A673 (cell line): ENCODE results near the gene GPER1. TPM values are rescaled to one million over a fixed set of nuclear protein-coding genes. Genes with fewer than 3 reads are reported as not detected.

ENCODE experiments used
- BruUV-seq: library from RNA; stranded (reverse); fragments of 400-500 nt; replicated peaks from 2 replicates; lab custom pipeline; 2021; lab: Mats Ljungman, UMichigan
- CTCF ChIA-PET: fragments of 300-600 bp; sonication (Branson Sonifier 250); formaldehyde crosslinking; loops from one replicate; lab custom pipeline; 2022; ENCODE audit warnings: antibody characterized with exemption; lab: Charles Lee
- POLR2A ChIA-PET: fragments of 300-600 bp; sonication (Branson Sonifier 250); formaldehyde crosslinking; loops from one replicate; lab custom pipeline; 2022; ENCODE audit warnings: antibody characterized with exemption; ENCODE audit not compliant: low non-redundant PET; lab: Charles Lee
- DNase-seq: peaks from one replicate; pipeline ENCODE4 v3.0.0-alpha.2; 2015; ENCODE audit warnings: low spot score
- H3K27ac ChIP-seq: fragments of 200-600 bp; sonication (generic); 2 replicates; pipeline ENCODE4 v1.5.1; 2016; ENCODE audit warnings: mixed run types, low read depth, mild to moderate bottlenecking, mixed read lengths, antibody characterized with exemption, low read length; ENCODE audit not compliant: poor library complexity, severe bottlenecking
- H3K27me3 ChIP-seq: fragments of 200-600 bp; sonication (generic); replicated peaks from 2 replicates; pipeline ENCODE4 v1.6.1; 2017; ENCODE audit warnings: mixed run types, low read depth, mild to moderate bottlenecking, mixed read lengths, antibody characterized with exemption, low read length; ENCODE audit not compliant: insufficient read depth, poor library complexity
- H3K36me3 ChIP-seq: fragments of 200-600 bp; sonication (generic); 2 replicates; pipeline ENCODE4 v1.6.1; 2016; ENCODE audit warnings: mixed run types, mild to moderate bottlenecking, mixed read lengths, antibody characterized with exemption, low read length; ENCODE audit not compliant: insufficient read depth, poor library complexity, severe bottlenecking
- H3K4me1 ChIP-seq: fragments of 200-600 bp; sonication (generic); 2 replicates; pipeline ENCODE4 v1.6.1; 2017; ENCODE audit warnings: mixed run types, mild to moderate bottlenecking, mixed read lengths, antibody characterized with exemption, low read length; ENCODE audit not compliant: insufficient read depth, poor library complexity, severe bottlenecking
- H3K4me3 ChIP-seq: fragments of 200-600 bp; sonication (generic); 2 replicates; pipeline ENCODE4 v1.5.1; 2016; ENCODE audit warnings: low read depth, mixed run types, mild to moderate bottlenecking, mixed read lengths, low read length; ENCODE audit not compliant: poor library complexity, severe bottlenecking
- H3K9me3 ChIP-seq: fragments of 200-600 bp; sonication (generic); 2 replicates; pipeline ENCODE4 v1.6.1; 2016; ENCODE audit warnings: mixed run types, low read depth, mild to moderate bottlenecking, mixed read lengths, antibody characterized with exemption, low read length; ENCODE audit not compliant: poor library complexity, severe bottlenecking
- EZH2 ChIP-seq: fragments of 200-600 bp; sonication (generic); IDR thresholded peaks from 2 replicates; pipeline ENCODE4 v1.6.1; 2017; ENCODE audit warnings: borderline replicate concordance, low read depth, mild to moderate bottlenecking, mixed read lengths, antibody characterized with exemption, low read length; ENCODE audit not compliant: poor library complexity, severe bottlenecking
- intact Hi-C: fragments of 100-400 bp; cut with micrococcal nuclease; formaldehyde crosslinking; loops from one replicate; pipeline ENCODE4 v1.10.0; 2022; ENCODE audit not compliant: unreplicated experiment
- total RNA-seq: library from RNA; stranded (reverse); gene quantifications from 2 replicates; pipeline ENCODE4 v1.2.3, GENCODE V29; 2021
- TF ChIP-seq, protein P1 (sequence below): fragments of 300-800, 200-600 bp; sonication (generic); conservative IDR thresholded peaks from 2 replicates; pipeline ENCODE4 v1.5.1; 2017; ENCODE audit warnings: low read depth, mild to moderate bottlenecking, antibody characterized with exemption, low read length, moderate library complexity, mixed read lengths

GPER1 gene
- total RNA-seq, 1 experiment from 2014 or later: 0.37 TPM

DNA sequence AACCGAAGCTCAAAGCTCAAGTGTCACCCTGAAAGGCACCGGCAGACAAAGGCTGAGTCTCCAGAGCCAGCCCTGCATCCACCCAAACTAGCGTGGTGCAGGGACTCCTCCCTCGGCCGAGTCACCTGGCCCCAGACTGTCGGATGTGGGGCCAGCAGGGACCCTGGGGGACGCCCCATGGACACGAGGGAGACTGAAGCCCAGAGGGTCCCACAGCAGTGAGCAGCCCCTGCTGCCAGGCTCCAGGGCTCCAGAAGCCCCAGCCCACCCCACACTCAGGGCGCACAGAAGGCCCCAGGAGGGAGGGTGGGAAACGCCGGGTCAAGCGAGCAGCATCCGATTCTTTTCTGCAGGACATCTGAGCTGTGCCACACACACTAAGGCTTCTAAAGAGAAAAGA is 23.3 kb upstream of the GPER1 start:
- H3K4me1 ChIP-seq: peaks cover 19% of the 10 kb centered on the region
- TF ChIP-seq, protein P1, sequence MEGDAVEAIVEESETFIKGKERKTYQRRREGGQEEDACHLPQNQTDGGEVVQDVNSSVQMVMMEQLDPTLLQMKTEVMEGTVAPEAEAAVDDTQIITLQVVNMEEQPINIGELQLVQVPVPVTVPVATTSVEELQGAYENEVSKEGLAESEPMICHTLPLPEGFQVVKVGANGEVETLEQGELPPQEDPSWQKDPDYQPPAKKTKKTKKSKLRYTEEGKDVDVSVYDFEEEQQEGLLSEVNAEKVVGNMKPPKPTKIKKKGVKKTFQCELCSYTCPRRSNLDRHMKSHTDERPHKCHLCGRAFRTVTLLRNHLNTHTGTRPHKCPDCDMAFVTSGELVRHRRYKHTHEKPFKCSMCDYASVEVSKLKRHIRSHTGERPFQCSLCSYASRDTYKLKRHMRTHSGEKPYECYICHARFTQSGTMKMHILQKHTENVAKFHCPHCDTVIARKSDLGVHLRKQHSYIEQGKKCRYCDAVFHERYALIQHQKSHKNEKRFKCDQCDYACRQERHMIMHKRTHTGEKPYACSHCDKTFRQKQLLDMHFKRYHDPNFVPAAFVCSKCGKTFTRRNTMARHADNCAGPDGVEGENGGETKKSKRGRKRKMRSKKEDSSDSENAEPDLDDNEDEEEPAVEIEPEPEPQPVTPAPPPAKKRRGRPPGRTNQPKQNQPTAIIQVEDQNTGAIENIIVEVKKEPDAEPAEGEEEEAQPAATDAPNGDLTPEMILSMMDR: no peak
- TF ChIP-seq EZH2: no peak
- CTCF ChIA-PET: interaction anchor here (0.6 to 2.4 kb wide), 3 partner anchors 21 to 100 kb away, joined by 3 to 42 read pairs (median 3); no protein-coding TSS in a partner anchor
- intact Hi-C loops: no loop called here
- no TSS peak for BruUV-seq
- POLR2A ChIA-PET: no interaction called here
- no peak for DNase-seq
- H3K4me3 ChIP-seq: no peak overlapping the region
- no peaks in the 10 kb centered on the region for H3K36me3 ChIP-seq
- no peaks in the 10 kb centered on the region for H3K9me3 ChIP-seq
- H3K27ac ChIP-seq: no peak overlapping the region
- H3K27me3 ChIP-seq: no peaks in the 10 kb centered on the region

DNA sequence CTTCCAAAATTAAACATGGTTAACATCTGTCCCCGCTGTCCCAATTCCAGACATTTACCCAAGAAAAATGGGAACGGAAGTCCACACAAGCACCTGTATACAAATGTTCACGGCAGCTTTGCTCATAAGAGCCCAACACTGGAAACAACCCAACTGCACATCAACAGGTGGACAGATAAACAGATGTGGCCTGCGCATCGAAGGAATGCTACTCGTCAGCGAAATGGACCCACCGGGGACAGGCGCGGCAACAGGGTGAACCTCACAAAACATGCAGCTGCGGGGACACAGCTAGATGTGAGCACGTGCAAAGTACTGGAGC is 22.7 kb upstream of the GPER1 start:
- Histone ChIP-seq H3K4me1 (peaks cover 16% of the 10 kb centered on the region), H3K9me3 (no peaks in the 10 kb centered on the region), H3K36me3 (no peaks in the 10 kb centered on the region), H3K27me3 (no peaks in the 10 kb centered on the region), H3K4me3 (no peak overlapping the region), H3K27ac (no peak overlapping the region)
- TF ChIP-seq, protein P1: no peak
- TF ChIP-seq EZH2: no peak
- BruUV-seq: no TSS peak
- DNase-seq: no peak
- ChIA-PET CTCF (interaction anchor here (0.5 to 2.4 kb wide), 10 partner anchors 14 to 121 kb away, joined by 3 to 42 read pairs (median 4); partner anchors contain the start of gene GPR146), POLR2A (no interaction called here)
- intact Hi-C loops: loop anchor here (1.0 kb wide), 1 partner anchor 72 kb away; no protein-coding TSS in a partner anchor

- DNase-seq: peak; percentile 83
- peaks cover 11% of the 10 kb centered on the region for H3K4me1 ChIP-seq
- intact Hi-C loops: loop anchor here (1.0 kb wide), 1 partner anchor 72 kb away; no protein-coding TSS in a partner anchor
- H3K27me3 ChIP-seq: no peaks in the 10 kb centered on the region
- no peak overlapping the region for H3K4me3 ChIP-seq
- no TSS peak for BruUV-seq
- H3K9me3 ChIP-seq: no peaks in the 10 kb centered on the region
- no peak for TF ChIP-seq EZH2
- TF ChIP-seq, protein P1: peak; percentile 87
- POLR2A ChIA-PET: interaction anchor here (0.6 kb wide), 1 partner anchor 25 kb away, joined by 9 read pairs; no protein-coding TSS in a partner anchor
- H3K27ac ChIP-seq: no peak overlapping the region
- no peaks in the 10 kb centered on the region for H3K36me3 ChIP-seq
- CTCF ChIA-PET: interaction anchor here (0.5 to 2.4 kb wide), 11 partner anchors 14 to 122 kb away, joined by 3 to 42 read pairs (median 4); partner anchors contain the start of gene GPR146
Observed at GRCh38 chr7:1065585-1066241, 22.2 kb upstream of the GPER1 start.
